Measurements from ENCODE around the gene MARVELD1. TPM values are rescaled to one million over a fixed set of nuclear protein-coding genes. Genes with fewer than 3 reads are reported as not detected.
A peak's percentile ranks its signal among the peaks of the same experiment; 100 is the strongest.

MARVELD1 gene
- total RNA-seq, 1 donor from 2014 or later = 4.7 TPM

- Histone ChIP-seq H3K4me3 (ENCODE audit: low read depth, low read length) (no peak overlapping the region), H3K27me3 (ENCODE audit: control insufficient read depth, insufficient read depth, low read length) (no peaks in the 10 kb centered on the region), H3K36me3 (ENCODE audit: control insufficient read depth, insufficient read depth, low read length) (no peaks in the 10 kb centered on the region)
- TF ChIP-seq, protein P1, sequence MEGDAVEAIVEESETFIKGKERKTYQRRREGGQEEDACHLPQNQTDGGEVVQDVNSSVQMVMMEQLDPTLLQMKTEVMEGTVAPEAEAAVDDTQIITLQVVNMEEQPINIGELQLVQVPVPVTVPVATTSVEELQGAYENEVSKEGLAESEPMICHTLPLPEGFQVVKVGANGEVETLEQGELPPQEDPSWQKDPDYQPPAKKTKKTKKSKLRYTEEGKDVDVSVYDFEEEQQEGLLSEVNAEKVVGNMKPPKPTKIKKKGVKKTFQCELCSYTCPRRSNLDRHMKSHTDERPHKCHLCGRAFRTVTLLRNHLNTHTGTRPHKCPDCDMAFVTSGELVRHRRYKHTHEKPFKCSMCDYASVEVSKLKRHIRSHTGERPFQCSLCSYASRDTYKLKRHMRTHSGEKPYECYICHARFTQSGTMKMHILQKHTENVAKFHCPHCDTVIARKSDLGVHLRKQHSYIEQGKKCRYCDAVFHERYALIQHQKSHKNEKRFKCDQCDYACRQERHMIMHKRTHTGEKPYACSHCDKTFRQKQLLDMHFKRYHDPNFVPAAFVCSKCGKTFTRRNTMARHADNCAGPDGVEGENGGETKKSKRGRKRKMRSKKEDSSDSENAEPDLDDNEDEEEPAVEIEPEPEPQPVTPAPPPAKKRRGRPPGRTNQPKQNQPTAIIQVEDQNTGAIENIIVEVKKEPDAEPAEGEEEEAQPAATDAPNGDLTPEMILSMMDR (IDR thresholded peaks at IDR 0.05; ENCODE audit: insufficient read depth, low read length, severe bottlenecking) = peak; percentile 86
- DNase-seq (ENCODE audit: low read depth) = peak; percentile 72
- FAIRE-seq = no peak
These were observed 12.0 kb upstream of the MARVELD1 start for GRCh38 chr10:97701438-97702069.

GRCh38 chr10:97703398-97704067 lies 10.0 kb upstream of the MARVELD1 start:
- Histone ChIP-seq H3K36me3 (ENCODE audit: control insufficient read depth, insufficient read depth, low read length) (no peaks in the 10 kb centered on the region), H3K27me3 (ENCODE audit: control insufficient read depth, insufficient read depth, low read length) (no peaks in the 10 kb centered on the region), H3K4me3 (ENCODE audit: low read depth, low read length) (no peak overlapping the region)
- FAIRE-seq (no peak), DNase-seq (ENCODE audit: low read depth) (no peak)
- TF ChIP-seq, protein P1 (IDR thresholded peaks at IDR 0.05; ENCODE audit: insufficient read depth, low read length, severe bottlenecking) = no peak

- Histone ChIP-seq H3K36me3 (ENCODE audit: control insufficient read depth, insufficient read depth, low read length) (no peaks in the 10 kb centered on the region), H3K27me3 (ENCODE audit: control insufficient read depth, insufficient read depth, low read length) (no peaks in the 10 kb centered on the region), H3K4me3 (ENCODE audit: low read depth, low read length) (no peak overlapping the region)
- TF ChIP-seq, protein P1 (IDR thresholded peaks at IDR 0.05; ENCODE audit: insufficient read depth, low read length, severe bottlenecking) = no peak
- no peak for FAIRE-seq
- DNase-seq (ENCODE audit: low read depth) = no peak
These were observed 9.2 kb upstream of the MARVELD1 start for GRCh38 chr10:97704341-97704740.

- Histone ChIP-seq H3K4me3 (ENCODE audit: low read depth, low read length) (no peak overlapping the region), H3K27me3 (ENCODE audit: control insufficient read depth, insufficient read depth, low read length) (no peaks in the 10 kb centered on the region), H3K36me3 (ENCODE audit: control insufficient read depth, insufficient read depth, low read length) (no peaks in the 10 kb centered on the region)
- FAIRE-seq = no peak
- DNase-seq (ENCODE audit: low read depth) = no peak
- TF ChIP-seq, protein P1 (IDR thresholded peaks at IDR 0.05; ENCODE audit: insufficient read depth, low read length, severe bottlenecking) = no peak
These were observed 8.4 kb upstream of the MARVELD1 start for GRCh38 chr10:97705006-97705670.

DNA sequence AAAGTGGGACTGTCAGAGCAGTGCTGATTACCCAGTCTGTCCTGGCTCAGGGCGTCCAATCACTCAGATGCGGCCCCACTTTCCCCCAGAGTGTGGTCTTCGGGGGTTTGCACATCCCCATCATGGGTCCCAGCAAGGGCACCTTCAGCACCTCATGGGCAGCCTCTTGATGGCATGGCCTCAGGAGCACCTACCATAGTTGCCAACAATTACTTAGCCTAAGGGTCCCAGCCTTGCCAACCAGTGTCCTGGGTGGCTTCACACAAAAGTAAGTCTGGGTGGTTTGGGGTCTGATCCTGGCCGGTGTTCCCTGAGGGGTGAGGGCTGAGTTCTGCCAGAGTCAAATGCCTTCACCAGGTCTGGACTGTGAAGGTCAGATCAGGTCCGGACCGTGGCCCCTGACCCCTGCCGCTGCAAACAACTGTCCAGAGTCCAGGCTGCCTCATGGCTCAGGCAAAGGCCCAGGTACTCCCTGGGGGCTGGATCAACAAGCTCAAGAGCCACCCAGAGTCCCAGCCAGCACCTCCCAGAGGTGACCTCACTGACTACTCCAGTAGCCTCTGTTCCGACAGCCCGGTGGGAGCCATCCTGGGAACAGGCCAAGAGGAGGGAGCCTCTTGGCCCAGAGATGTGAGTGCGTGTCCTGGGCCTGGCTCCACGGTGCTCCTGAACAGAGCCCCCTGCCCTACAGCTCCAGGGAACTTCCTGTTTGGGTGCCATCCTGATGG lies 6.2 kb upstream of the MARVELD1 start:
- FAIRE-seq (no peak), DNase-seq (ENCODE audit: low read depth) (no peak)
- no peaks in the 10 kb centered on the region for H3K36me3 ChIP-seq (ENCODE audit: control insufficient read depth, insufficient read depth, low read length)
- H3K4me3 ChIP-seq (ENCODE audit: low read depth, low read length) = no peak overlapping the region
- H3K27me3 ChIP-seq (ENCODE audit: control insufficient read depth, insufficient read depth, low read length) = no peaks in the 10 kb centered on the region
- TF ChIP-seq, protein P1 (IDR thresholded peaks at IDR 0.05; ENCODE audit: insufficient read depth, low read length, severe bottlenecking) = no peak

Measured in bronchial epithelial cell (primary cell).